RWPE1 (cell line): ENCODE results near the gene EGFR.

ENCODE experiments used
- CTCF ChIA-PET: fragments of 350-600 bp; sonication (Branson Sonifier 250); formaldehyde crosslinking; extraction: SDS; loops from one replicate; lab custom pipeline; 2021; lab: Yijun Ruan, JAX
- POLR2A ChIA-PET: fragments of 400-600 bp; formaldehyde crosslinking; extraction: SDS; loops from one replicate; lab custom pipeline; 2020; ENCODE audit warnings: antibody characterized with exemption; ENCODE audit not compliant: low non-redundant PET; lab: Yijun Ruan, JAX
- DNase-seq: peaks from one replicate; pipeline ENCODE4 v3.0.0; 2012; ENCODE audit warnings: low spot score
- H3K27ac ChIP-seq: fragments of 450-650 bp; 2 replicates; pipeline ENCODE4 v1.5.1; 2017
- CTCF ChIP-seq: fragments of 450-650 bp; conservative IDR thresholded peaks from 2 replicates; pipeline ENCODE4 v1.5.1; 2017; ENCODE audit warnings: low read depth, mild to moderate bottlenecking

Gene EGFR

DNA sequence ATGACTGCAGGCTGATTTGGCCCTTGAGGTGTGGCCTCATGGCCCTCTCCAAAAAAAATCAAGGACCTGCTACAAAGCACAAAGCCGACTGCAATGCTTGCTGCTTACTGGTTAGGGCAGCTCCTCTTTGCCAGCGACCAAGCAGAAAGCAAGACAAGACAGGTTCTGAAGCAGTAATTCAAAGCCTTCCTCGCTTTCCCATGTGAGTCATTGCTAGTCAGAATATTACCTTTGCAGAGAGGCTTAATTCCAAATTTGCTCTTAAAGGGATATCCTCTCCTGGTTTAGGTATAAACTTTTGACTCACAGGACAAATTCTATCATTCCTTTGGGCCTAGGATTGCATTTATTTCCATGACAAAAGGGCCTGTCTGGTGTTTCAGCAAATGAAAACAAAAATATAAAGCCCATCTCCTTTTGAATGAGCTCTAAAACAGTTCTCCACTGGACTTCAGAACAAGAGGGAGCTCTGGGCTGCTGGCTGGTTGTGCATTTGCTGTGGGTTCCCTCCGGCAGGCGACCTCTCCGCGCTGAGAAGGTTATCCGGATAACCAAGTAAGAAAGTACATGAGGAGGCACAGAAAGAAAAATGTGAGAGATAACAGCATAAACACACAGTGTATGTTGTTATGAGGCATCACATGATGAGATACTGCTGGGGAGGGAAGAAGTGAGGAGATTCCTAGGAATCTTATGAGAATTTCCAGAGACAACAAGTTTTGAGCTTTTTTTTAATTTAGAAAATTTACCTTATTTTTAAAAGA, 90.8 kb downstream of the EGFR start:
- H3K27ac ChIP-seq = peak overlapping the region; percentile 86
- ChIA-PET POLR2A (no interaction called here), CTCF (interaction anchor here (0.7 kb wide), 1 partner anchor 321 kb away, joined by 3 read pairs; no protein-coding TSS in a partner anchor)
- DNase-seq = peak; percentile 79
- no peak for TF ChIP-seq CTCF

GRCh38 chr7:55110282-55110992, 91.6 kb downstream of the EGFR start:
- TF ChIP-seq CTCF = no peak
- ChIA-PET CTCF (interaction anchor here (0.5 to 1.2 kb wide), 3 partner anchors 31 to 718 kb away, joined by 3 to 4 read pairs (median 3); no protein-coding TSS in a partner anchor), POLR2A (no interaction called here)
- H3K27ac ChIP-seq = peak overlapping the region; percentile 86
- DNase-seq = no peak

DNA sequence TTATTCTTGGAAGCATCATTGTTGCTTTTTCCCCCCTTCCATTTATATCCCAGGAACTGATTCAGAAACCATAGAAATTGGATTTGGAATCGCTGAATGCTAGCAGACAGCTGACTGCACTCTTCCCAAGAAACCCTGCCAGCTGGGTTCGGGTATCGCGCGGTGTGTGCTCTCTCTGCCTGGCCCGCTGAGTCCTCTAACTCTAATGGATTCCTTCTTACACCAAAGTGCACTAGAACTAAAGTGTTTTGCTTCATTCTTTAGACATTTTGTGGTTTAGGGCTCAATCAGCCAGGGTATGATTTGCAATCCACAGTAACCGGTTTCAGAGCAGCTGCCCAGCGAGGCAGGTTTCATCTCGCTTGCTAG, 92.2 kb downstream of the EGFR start:
- TF ChIP-seq CTCF = no peak
- CTCF ChIA-PET = interaction anchor here (0.5 to 1.2 kb wide), 2 partner anchors 31 to 718 kb away, joined by 3 to 4 read pairs; no protein-coding TSS in a partner anchor
- POLR2A ChIA-PET = no interaction called here
- DNase-seq = no peak
- peak overlapping the region; percentile 86 for H3K27ac ChIP-seq

- CTCF ChIA-PET = no interaction called here
- H3K27ac ChIP-seq = peak overlapping the region; percentile 86
- TF ChIP-seq CTCF = no peak
- DNase-seq = no peak
- POLR2A ChIA-PET = no interaction called here
Measured at GRCh38 chr7:55112056-55112455, 93.2 kb downstream of the EGFR start.

GRCh38 chr7:55113760-55114540, 95.1 kb downstream of the EGFR start:
- CTCF ChIA-PET = interaction anchor here (0.7 to 1.2 kb wide), 2 partner anchors 15 to 141 kb away, joined by 3 to 4 read pairs; no protein-coding TSS in a partner anchor
- DNase-seq = no peak
- H3K27ac ChIP-seq = peak overlapping the region; percentile 61
- POLR2A ChIA-PET = no interaction called here
- no peak for TF ChIP-seq CTCF

GRCh38 chr7:55117286-55117685, 98.5 kb downstream of the EGFR start:
- ChIA-PET CTCF (interaction anchor here (0.5 to 1.1 kb wide), 2 partner anchors 116 to 298 kb away, joined by 3 read pairs; no protein-coding TSS in a partner anchor), POLR2A (no interaction called here)
- H3K27ac ChIP-seq = peak overlapping the region; percentile 32; the same call in 1 of the 2 replicates
- no peak for DNase-seq
- TF ChIP-seq CTCF = no peak
